Fibroblast of skin of left quadriceps (primary cell): Measurements from ENCODE around the gene DYNC1I2.
"Not testable (repeated sequence)": the region's sequence is repeated elsewhere in the genome, so short reads cannot be mapped to it uniquely, and the experiment has no call there.

Experiments
- DNase-seq, 2 experiments: peaks; one replicate each; pipeline ENCODE4 v3.0.0-alpha.2; 2013; ENCODE audit warnings: low read depth in 2 of 2

Gene DYNC1I2

DNA sequence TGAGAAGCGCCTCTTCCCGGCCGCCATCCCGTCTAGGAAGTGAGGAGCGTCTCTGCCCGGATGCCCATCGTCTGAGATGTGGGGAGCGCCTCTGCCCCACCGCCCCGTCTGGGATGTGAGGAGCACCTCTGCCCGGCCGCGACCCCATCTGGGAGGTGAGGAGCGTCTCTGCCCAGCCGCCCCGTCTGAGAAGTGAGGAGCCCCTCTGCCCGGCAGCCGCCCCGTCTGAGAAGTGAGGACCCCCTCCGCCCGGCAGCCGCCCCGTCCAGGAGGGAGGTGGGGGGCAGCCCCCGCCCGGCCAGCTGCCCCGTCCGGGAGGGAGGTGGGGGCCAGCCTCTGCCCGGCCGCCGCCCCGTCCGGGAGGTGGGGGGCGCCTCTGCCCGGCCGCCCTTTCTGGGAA, 87.3 kb downstream of the DYNC1I2 start:
- not testable (repeated sequence) for DNase-seq

DNA sequence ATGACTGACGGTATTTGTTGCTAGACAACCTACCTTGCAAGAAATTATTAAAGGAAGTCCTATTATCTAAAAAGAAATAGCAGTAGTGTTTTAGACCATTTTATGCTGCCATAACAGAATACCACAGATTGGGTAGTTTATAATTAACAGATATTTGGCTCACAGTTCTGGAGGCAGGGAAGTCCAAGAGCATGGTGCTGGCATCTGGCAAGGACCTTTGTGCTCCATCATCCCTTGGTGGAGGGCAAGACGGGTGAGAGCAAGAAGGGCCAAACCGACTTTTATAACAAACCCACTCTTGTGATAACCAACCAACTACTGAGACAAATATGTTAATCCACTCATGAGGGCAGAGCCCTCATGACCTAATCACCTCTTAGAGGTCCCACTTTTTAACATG, 91.2 kb downstream of the DYNC1I2 start:
- no peak for DNase-seq

- DNase-seq = no peak
Measured at GRCh38 chr2:171785450-171785849, 98.2 kb downstream of the DYNC1I2 start.

DNA sequence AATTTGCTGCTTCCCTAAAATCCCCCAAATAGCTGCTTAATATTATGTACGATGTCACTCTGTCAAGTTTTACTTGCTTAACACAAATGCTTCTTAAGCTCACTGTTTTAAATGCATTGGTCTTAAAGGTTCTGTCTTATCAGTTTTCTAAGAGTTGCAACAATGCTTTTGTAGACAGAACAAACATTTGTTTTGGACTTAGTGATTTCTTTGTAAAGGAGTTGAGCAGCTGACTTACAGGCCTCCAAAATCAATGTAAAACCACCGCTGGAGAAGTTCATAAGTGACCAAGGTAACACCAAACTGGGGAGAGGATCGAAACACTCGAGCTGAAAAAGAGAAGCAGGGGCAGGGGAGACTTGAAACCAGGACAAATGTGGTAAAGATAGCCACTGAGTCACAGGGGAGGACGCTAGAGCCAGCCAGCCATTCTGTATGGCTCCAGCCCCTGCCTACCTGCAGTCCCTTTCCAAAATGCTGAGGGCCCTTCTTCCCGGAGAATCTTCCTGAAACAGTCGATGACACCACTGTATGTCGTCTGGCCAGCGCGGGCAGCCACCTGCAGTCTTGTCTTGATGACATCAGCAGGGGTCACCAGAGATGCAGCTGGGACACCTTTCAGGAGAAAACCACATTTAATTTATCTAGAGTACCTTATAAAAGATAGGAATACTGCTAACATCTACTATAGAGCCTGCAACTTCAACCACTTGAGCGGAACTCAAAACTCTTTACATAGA, 100.2 kb downstream of the DYNC1I2 start:
- no peak for DNase-seq

DNA sequence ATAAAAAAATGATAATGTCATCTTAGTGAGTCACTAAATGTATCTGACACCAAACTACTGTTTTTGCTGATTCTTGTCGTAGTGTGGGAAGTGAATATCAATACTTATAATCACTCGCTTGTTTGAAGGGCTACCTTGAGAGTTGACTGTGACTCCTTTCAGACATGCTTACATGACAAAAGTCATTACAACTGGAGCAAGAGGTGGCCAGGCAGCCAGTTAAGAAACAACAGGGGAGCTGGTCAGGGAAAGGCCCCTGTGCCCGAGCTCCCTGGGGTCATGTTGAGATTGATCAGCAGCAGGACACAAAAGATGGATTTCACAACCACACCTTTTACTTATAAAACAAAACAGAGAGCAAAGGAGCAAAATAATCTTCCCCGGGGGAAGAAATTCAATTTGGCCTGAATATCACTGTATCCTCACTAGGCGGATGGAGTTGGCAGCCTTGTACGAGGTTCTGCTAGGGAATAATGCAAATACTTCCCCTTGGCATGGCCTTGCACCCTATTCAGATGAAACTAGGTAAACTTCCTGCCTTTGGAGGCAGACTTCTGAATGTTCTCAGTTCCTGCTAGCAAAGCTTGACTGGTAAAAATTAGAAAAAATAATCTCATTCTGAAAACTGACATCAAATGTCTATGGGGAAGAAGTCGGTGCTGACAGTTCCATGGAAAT, 101.2 kb downstream of the DYNC1I2 start:
- no peak for DNase-seq

DNA sequence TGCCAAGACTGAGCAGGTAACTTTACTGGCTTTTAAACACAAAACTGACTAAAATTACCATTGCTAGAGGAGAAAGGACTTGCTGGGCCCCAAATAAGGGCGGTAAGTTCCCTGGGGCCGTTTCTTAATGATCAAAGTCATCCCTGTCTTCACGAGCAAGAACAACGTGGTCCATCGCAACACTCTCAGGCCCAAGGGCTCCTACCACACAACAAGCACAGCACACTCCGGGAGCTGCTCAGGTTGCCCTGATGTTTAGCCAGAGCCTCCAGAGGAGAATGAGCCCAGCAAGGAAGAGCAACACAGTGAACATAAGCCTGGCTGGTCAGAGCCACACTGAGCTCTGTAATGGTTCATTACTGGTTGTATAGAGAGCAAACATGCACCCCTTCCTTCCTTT, 102.7 kb downstream of the DYNC1I2 start:
- no peak for DNase-seq

DNA sequence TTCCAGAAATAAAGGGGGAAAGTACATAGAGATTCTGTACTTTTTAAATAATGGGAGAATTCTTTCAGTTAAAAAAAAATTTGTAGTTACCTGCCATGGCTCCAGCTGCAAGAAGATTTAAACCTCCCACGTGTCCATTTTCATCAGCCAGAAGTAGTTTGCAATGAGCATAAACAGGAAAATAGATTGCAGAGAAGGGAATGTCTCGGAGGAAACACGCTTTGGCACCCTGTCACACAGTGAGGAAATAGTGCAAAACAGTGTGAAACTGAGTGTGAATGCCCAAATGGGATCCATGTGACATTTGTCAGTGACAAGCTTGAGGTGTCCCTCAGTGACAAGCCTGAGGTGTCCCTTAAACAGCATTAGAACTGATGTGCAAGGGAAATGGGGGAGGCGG, 104.1 kb downstream of the DYNC1I2 start:
- no peak for DNase-seq

GRCh38 chr2:171792157-171792556, 104.9 kb downstream of the DYNC1I2 start:
- no peak for DNase-seq

- DNase-seq = no peak
Measured at GRCh38 chr2:171792886-171793580, 105.8 kb downstream of the DYNC1I2 start.

- DNase-seq = peak in 1 of 2 experiments; percentile 15
Measured at GRCh38 chr2:171793691-171794678, 106.7 kb downstream of the DYNC1I2 start.

- no peak for DNase-seq
Measured at GRCh38 chr2:171794918-171795317, 107.6 kb downstream of the DYNC1I2 start.
